Measurements from ENCODE around the gene MMP11.

GRCh38 chr22:23818541-23818940 is 45.9 kb downstream of the MMP11 start:
- TF ChIP-seq CTCF (IDR thresholded peaks at IDR 0.05) (no peak), POLR2A (IDR thresholded peaks at IDR 0.05; ENCODE audit: low read depth) (no peak)
